MCF 10A (cell line): ENCODE data around the gene CSNK2B. TPM values are rescaled to one million over a fixed set of nuclear protein-coding genes. Genes with fewer than 3 reads are reported as not detected.
A peak's percentile ranks its signal among the peaks of the same experiment; 100 is the strongest.

ENCODE experiments used
- BruUV-seq: library from RNA; stranded (reverse); fragments of 400-500 nt; replicated peaks from 2 replicates; lab custom pipeline; 2021; lab: Mats Ljungman, UMichigan
- CTCF ChIA-PET: fragments of 300-600 bp; sonication (Branson Sonifier 250); formaldehyde crosslinking; extraction: SDS; loops from one replicate; lab custom pipeline; 2021; ENCODE audit warnings: antibody characterized with exemption, inconsistent platforms; lab: Yijun Ruan, JAX
- POLR2A ChIA-PET: fragments of 300-600, 350-650 bp; sonication (Branson Sonifier 250); formaldehyde crosslinking; extraction: SDS; loops from one replicate; lab custom pipeline; 2020; ENCODE audit warnings: antibody characterized with exemption, inconsistent platforms; lab: Yijun Ruan, JAX
- DNase-seq: peaks from one replicate; pipeline ENCODE4 v3.0.0-alpha.2; 2018; ENCODE audit not compliant: unreplicated experiment
- H3K27ac Mint-ChIP-seq: one replicate; pipeline ENCODE4 v1.8.0; 2022; ENCODE audit warnings: mild to moderate bottlenecking, low read depth, mixed read lengths; ENCODE audit not compliant: unreplicated experiment
- H3K27me3 Mint-ChIP-seq: one replicate; pipeline ENCODE4 v1.8.0; 2022; ENCODE audit warnings: mixed read lengths; ENCODE audit not compliant: insufficient read depth, unreplicated experiment
- H3K36me3 Mint-ChIP-seq: one replicate; pipeline ENCODE4 v1.8.0; 2022; ENCODE audit warnings: mild to moderate bottlenecking, moderate library complexity, mixed read lengths; ENCODE audit not compliant: insufficient read depth, unreplicated experiment
- H3K4me1 Mint-ChIP-seq: one replicate; pipeline ENCODE4 v1.8.0; 2022; ENCODE audit warnings: mixed read lengths; ENCODE audit not compliant: insufficient read depth, unreplicated experiment
- H3K4me3 Mint-ChIP-seq: one replicate; pipeline ENCODE4 v1.8.0; 2022; ENCODE audit warnings: mild to moderate bottlenecking, moderate library complexity, mixed read lengths; ENCODE audit not compliant: unreplicated experiment
- H3K9me3 Mint-ChIP-seq: one replicate; pipeline ENCODE4 v1.8.0; 2022; ENCODE audit warnings: mixed read lengths; ENCODE audit not compliant: unreplicated experiment
- CTCF ChIP-seq: fragments of 200-600 bp; IDR thresholded peaks from one replicate; pipeline ENCODE4 v1.8.0; 2022; ENCODE audit warnings: antibody characterized with exemption, mild to moderate bottlenecking; ENCODE audit not compliant: unreplicated experiment
- intact Hi-C: fragments of 100-400 bp; cut with micrococcal nuclease; formaldehyde crosslinking; loops from 2 replicates; pipeline ENCODE4 v1.14.1; 2022
- total RNA-seq: library from RNA; stranded (reverse); gene quantifications from 2 replicates; pipeline ENCODE4 v1.2.3, GENCODE V29; 2022

Gene CSNK2B
- total RNA-seq, 1 experiment from 2014 or later, result 209 TPM

- no TSS peak for BruUV-seq
- H3K27me3 Mint-ChIP-seq, result no peaks in the 10 kb centered on the region
- intact Hi-C loops, result no loop called here
- ChIA-PET CTCF (interaction anchor here (0.6 to 1.1 kb wide), 6 partner anchors 12 to 1132 kb away, joined by 3 to 5 read pairs (median 3); no protein-coding TSS in a partner anchor), POLR2A (interaction anchor here (0.5 to 7.9 kb wide), 18 partner anchors 11 to 529 kb away, joined by 3 to 263 read pairs (median 4); partner anchors contain the start of genes ABHD16A, APOM, ATP6V1G2 and BAG6)
- H3K4me3 Mint-ChIP-seq, result peak overlapping the region; percentile 99
- H3K36me3 Mint-ChIP-seq, result peaks cover 78% of the 10 kb centered on the region
- no peaks in the 10 kb centered on the region for H3K9me3 Mint-ChIP-seq
- DNase-seq, result no peak
- H3K4me1 Mint-ChIP-seq, result peaks cover 25% of the 10 kb centered on the region
- no peak for TF ChIP-seq CTCF
- peak overlapping the region; percentile 99 for H3K27ac Mint-ChIP-seq
Observed at GRCh38 chr6:31666337-31666965, 571 bp downstream of the CSNK2B start.

- CTCF ChIA-PET, result no interaction called here
Observed at GRCh38 chr6:31669676-31670075, 3.8 kb downstream of the CSNK2B start, which contains the start of gene LY6G5B. Gene LY6G5B, plus strand, starts transcription at chr6:31669976. Its CDS starts 975 bp downstream, at chr6:31670951.

GRCh38 chr6:31676322-31676903 lies 10.5 kb downstream of the CSNK2B start:
- no peak for TF ChIP-seq CTCF
- POLR2A ChIA-PET, result interaction anchor here (1.7 kb wide), 1 partner anchor 188 kb away, joined by 4 read pairs; no protein-coding TSS in a partner anchor
- intact Hi-C loops, result no loop called here
- CTCF ChIA-PET, result interaction anchor here (0.6 kb wide), 1 partner anchor 438 kb away, joined by 4 read pairs; no protein-coding TSS in a partner anchor
- no peak for DNase-seq
- Mint-ChIP-seq H3K36me3 (peaks cover 23% of the 10 kb centered on the region), H3K4me3 (no peak overlapping the region), H3K4me1 (peaks cover 12% of the 10 kb centered on the region), H3K27me3 (peaks cover 18% of the 10 kb centered on the region), H3K27ac (no peak overlapping the region), H3K9me3 (no peaks in the 10 kb centered on the region)
- BruUV-seq, result no TSS peak

More at GRCh38 chr6:31669676-31670075, 3.8 kb downstream of the CSNK2B start, which contains the start of gene LY6G5B:
- no peak within 1 kb of the TSS for H3K4me3 Mint-ChIP-seq
- peaks cover 11% of the 10 kb centered on the region for H3K4me1 Mint-ChIP-seq
- peaks cover 72% of the 10 kb centered on the region for H3K36me3 Mint-ChIP-seq
- POLR2A ChIA-PET, result interaction anchor here (1.4 kb wide), 1 partner anchor 18 kb away, joined by 3 read pairs; the partner anchor contains the start of gene BAG6
- no peak for DNase-seq
- no peak within 1 kb of the TSS for H3K27ac Mint-ChIP-seq
- H3K27me3 Mint-ChIP-seq, result no peaks in the 10 kb centered on the region
- BruUV-seq, result no TSS peak
- intact Hi-C loops, result no loop called here
- H3K9me3 Mint-ChIP-seq, result no peaks in the 10 kb centered on the region
- TF ChIP-seq CTCF, result no peak

DNA sequence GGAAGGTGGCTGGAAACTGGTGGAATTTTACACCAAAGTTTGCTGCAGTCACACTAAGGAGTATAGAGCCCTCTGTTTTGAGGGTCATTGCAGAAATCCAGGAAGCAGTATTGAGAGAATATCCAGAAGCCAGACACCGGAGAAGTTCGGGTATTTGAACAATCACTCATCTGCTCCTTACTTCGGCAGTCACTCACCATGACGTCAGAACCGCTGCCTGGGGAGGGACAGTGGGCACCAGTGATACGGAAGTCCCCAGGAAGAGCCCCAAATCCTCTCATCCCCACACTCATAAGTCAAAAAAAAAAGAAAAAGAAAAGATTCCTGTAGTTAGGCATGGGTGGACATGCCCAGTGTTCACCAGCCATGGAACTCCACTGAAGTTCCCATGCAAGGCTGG lies 11.0 kb downstream of the CSNK2B start:
- no peak for TF ChIP-seq CTCF
- ChIA-PET POLR2A (interaction anchor here (0.6 to 1.6 kb wide), 3 partner anchors 10 to 99 kb away, joined by 3 to 6 read pairs (median 3); partner anchors contain the start of gene GPANK1), CTCF (no interaction called here)
- H3K9me3 Mint-ChIP-seq, result no peaks in the 10 kb centered on the region
- no peak for DNase-seq
- intact Hi-C loops, result no loop called here
- BruUV-seq, result no TSS peak
- H3K27ac Mint-ChIP-seq, result no peak overlapping the region
- H3K4me1 Mint-ChIP-seq, result peaks cover 12% of the 10 kb centered on the region
- H3K36me3 Mint-ChIP-seq, result peaks cover 18% of the 10 kb centered on the region
- peaks cover 18% of the 10 kb centered on the region for H3K27me3 Mint-ChIP-seq
- H3K4me3 Mint-ChIP-seq, result no peak overlapping the region
